COLO668 (cell line): ENCODE results near the gene KMT2E.

Experiments
- DNase-seq: peaks from one replicate; lab custom pipeline; 2025; ENCODE audit not compliant: unreplicated experiment; lab: John Stamatoyannopoulos, UW

KMT2E gene

DNA sequence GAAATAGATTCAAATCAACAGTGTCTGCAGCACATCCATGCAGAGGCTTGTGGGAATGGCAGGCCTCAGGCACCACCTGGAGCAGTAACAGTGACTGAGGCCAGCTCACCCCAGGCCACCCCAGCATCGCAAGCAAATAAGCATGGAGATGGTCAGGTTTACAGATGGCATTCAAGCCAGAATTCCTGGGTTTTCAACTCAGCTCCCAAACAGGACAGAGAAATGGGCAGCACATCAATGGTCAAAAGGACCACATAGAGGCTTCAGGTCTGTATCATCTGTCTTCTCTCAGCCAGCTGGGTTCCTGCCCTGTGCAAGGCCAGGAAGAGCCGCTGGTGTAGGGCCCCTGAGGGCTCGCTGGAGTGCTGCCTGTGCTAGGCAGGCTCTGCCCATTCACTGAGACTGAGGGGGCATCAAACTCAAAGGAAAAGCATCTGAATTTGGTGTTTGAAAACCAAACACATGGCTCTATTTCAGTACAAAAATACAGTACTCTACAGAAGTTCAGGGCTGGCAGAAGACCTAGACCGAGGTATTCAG, 112.5 kb downstream of the KMT2E start:
- no peak for DNase-seq

DNA sequence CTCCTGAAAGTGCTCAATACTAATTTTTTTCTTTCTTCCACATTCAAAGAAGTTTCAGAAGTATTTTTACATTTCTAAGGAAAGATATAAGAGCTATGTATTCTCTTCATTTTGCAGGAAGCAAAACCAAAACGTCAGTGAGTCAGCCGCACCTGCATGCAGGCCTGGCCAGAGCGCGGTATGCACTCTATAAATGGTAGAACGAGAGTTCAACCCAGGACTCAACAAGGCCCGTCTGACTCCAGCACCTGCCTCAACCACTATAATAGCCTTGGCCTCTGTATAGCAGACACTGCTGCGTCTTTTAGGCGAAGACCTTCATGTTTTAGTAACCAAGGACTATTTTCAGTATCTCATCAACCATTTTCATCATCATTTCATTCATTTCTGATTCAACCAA, 113.2 kb downstream of the KMT2E start:
- DNase-seq, result no peak

DNA sequence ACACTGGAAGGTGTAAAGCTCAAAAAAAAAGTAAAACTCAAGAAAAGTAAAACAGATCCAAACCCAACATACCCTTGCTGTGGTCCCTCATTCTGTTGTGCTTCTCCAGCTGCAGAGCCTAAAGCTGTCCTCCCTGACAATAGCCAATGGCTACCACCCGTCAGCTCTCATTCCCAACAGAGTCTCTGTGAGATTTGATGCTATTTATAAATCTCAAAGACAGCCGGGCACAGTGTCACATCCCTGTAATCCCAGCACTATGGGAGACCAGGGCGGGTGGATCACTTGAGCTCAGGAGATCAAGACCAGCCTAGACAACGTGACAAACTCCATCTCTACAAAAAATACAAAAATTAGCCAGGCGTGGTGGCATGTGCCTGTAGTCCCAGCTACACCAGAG, 116.0 kb downstream of the KMT2E start:
- DNase-seq, result no peak

DNA sequence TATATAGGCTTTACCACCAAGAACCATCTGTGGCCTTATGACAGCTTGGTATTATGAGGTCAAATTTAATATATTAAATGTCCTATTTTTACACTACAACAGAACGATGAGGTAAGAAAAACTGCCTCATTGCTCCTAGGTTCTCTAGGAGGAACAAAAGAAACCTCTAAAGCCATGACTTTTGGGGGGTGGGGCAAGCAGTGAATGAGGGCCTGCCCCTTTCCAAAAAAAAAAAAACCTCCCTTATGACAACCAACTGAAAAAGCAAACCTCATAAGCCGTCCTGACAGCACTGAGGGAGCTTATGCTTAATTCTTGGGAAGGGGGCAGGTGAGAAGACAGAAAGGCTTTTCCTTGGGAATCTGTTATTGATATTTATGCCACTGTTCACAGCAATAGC, 116.6 kb downstream of the KMT2E start:
- no peak for DNase-seq

DNA sequence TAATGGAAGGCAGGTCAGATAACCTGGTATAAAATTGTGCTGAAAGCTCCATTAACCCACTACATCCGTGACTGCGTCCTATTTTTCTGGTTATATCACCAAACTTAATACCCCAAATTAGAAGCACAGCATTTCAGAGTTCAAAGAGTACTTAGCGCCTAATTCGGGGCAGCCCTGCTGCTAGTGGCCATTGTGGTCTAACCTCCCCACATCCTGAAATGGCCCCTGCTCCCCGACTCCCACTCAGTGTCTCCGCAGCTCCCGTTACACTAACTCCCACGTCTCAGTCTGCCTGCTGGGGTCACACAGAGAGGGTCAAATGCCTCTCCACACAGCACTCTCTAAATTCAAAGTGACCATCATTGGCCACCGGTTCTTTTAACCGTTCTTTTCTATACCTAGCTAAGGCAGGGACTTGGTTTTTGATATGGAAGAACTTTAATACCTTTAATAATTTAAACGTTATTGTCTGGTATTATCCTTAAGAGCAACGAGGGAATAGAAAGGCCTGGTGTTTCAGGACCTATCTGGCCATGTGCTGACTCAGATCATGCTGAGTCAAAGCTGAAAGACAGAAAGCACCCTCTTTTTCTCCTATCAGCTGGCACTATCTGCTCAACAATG, 117.1 kb downstream of the KMT2E start:
- DNase-seq, result no peak

DNA sequence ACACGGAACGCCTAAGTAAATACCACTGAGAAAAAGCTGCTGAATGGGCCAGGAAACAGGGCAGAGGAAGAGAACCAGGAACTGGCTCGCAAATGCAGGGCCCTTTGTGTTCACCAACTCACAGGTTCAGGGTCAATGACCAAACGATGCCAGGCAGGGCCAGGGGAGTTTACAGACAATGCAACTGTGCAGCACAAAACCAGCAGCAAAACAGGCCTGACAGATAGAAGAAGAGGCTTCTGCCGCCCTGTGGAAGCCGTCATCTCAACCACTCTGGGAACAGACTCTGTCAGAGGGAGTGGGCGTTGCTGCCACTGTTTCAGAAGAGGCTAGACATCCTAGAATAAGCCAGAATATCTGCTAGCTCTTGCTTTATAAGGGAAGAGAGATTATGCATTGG, 117.9 kb downstream of the KMT2E start:
- no peak for DNase-seq

DNA sequence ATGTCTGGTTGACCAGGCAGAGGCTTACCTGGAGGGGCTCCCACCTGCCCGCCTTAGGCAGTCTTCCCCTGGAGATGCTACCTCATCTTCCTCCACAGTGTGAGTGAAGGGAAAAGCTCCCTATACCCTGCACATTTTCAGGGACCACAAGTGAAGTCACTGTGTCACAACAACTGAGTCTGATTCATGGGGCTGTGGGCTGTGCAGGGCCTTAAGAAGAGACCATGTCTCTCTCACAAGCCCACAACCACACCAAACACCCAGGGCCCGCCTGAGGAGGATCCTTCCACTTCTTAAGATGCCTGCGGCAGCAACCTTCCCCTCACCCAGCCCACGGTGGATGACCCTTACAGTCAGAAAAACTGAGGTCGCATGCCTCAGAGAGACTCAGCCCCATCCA, 118.3 kb downstream of the KMT2E start:
- DNase-seq, result no peak

DNA sequence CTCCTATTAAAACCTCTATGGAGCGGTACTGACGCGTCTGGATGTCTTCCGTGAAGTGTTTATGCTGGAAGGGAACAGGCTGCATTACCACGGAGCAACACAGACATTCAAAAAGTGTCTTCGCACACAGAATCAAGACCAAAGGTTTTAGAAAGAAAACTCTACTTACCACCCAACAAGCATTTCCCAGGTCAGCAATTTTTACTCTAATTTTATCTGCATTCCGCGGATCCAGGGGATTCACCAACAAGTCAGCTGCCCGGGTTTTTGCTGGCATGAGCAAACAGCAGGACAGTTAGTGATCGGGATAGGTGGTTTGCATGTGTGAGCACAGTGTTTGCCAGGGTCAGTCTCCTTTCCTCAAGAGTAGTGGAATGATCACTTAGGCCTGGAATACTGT, 118.8 kb downstream of the KMT2E start:
- no peak for DNase-seq

DNA sequence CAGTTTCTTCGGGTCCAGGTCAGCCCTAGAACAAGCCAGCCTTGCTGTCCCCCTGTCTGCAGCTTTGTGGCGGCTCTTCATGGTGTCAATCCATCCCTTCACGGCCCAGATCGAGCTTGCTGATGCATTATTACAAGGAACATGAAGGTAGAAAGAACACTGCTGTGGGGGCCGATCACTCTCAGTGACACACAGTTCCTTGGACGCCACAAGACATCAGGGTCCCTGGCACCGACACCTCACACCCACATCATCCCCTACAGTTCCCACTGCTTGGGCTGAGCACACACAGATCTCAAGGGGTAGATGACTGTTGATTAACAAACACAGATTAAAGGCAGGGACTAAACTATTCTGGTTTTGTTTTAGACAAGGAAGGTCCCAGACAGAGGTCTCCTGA, 119.4 kb downstream of the KMT2E start:
- DNase-seq, result no peak

DNA sequence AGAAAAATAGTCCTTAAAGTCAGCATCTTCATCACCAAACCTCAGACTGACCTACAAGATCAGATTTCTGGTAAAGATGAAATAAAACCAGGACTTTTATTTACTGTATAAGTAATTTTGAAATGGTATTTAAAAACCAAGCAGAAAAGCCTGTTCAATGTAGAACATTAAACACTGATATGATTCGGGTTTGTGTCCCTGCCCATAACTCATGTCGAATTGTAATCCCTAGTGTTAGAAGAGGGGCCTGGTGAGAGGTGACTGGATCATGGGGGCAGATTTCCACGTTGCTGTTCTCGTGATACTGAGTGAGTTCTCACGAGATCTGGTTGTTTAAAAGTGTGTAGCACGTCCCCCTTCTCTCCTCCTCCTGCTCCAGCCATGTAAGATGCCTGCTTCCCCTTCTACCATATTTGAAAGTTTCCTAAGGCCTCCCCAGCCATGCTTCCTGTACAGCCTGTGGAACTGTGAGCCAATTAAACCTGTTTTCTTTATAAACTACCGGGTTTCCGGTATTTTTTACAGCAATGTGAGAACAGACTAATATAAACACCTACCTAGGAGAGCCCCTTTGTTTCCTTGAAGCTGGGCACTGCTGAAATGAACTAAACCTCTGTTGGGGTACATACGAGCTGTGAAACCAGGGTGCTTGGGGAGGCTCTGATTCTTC, 120.1 kb downstream of the KMT2E start:
- DNase-seq, result no peak

DNA sequence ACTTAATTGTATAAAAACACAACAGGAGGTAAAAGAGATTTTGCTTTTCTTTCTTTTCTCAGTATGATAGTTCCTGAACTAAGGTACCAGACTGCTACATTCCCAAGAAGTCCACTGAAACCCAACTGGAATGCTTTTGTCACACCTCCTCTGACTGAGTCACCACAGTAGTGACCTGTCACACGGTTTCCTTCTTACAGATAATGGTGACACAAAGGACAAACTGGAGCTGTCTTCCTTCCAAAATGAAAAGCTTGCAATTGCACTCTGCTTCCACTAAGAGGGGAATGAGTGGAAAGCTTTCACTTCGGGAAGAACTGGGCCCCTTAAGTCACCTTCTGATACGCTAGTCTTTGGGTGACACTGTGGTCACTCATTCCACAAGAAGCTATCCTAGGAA, 122.2 kb downstream of the KMT2E start:
- DNase-seq, result no peak

DNA sequence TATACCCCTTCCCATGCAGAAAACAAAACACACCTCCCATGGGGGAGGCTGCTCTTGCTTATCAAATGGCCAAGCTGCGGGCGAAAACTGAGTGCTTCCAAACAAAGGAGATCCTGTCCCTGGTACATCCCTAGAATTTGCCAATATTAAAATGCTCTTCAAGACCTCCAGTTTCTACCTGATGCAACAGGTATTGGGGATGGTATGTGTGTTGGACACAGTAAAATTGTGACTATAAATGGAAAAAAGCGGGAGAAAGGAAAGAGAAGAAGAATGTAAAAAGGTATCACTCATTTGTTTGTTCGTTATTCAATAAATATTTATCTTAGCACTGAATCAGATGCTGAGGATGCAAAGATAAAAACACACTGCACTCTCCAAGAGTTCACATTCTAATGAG, 123.9 kb downstream of the KMT2E start:
- DNase-seq, result no peak

DNA sequence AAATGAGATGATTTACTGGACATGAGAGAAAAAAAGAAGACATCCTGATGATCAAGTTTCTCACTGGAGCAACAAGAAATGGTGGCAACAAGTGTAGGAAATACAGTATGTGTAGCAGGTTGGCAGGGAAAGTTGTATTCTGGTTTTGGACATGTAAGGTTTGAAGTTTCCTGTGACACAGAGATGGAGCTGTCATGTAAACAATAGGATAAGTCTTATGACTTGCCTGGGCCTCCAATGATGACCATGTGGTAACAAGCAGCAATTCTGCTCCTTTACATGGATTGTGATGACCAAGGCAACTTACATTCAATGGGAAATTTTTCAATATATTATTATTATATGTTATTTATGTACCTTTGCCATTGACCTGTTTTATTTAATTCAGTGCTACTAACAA, 125.4 kb downstream of the KMT2E start:
- no peak for DNase-seq

DNA sequence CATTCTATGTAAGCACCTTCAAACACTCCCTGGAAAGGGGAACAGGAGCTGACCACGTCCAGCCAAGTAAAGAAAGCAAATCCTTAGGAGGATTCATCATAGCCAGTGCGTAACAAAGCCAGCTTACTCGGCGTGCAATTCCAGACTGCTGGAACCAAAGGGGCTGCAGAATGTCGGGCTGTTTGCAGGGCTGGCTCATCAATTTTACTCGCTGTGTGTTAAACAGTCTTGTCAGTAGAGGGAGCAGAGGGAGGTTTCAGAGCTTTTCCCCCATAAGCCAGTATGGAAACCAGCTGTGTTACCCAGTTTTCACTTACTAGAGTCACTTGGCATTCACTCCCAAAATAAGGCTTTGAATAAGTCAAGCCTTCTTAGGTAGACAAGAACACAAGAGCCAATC, 127.1 kb downstream of the KMT2E start:
- DNase-seq, result no peak

DNA sequence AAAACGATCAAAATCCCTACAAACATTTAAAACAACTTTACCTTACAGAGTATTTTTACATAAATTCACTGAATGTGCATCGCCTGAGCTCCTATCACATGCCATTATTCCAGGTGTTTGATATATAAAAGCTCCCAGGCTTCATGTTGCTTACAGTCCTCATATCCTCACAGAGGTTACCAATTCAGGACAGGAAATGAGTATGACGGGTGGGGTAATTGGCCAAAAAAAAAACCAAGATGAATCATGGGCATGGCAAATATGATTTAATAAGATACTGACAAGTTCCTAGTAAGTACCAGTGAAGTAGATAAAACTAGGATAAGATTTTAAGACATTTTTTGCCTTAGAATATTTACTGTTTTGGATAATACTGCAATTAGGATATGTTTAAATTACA, 135.8 kb downstream of the KMT2E start:
- no peak for DNase-seq

DNA sequence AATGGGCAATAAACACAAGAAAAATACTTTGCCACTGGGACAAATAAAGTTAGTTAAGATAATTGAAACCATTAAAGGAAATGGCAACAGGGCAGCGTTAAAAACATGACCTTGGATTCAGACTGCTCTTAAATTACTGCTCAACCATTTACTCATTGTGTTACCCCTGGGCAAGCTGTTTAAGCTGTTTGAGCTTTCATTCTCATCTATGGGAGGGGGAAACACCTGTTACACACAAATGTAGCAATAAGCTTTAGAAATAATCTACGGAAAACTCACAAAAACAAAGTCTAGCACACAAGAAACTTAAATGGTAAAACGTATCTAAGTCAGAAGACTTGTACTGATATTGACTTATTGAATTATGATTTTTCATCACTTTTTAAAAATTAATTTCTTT, 137.1 kb downstream of the KMT2E start:
- no peak for DNase-seq

DNA sequence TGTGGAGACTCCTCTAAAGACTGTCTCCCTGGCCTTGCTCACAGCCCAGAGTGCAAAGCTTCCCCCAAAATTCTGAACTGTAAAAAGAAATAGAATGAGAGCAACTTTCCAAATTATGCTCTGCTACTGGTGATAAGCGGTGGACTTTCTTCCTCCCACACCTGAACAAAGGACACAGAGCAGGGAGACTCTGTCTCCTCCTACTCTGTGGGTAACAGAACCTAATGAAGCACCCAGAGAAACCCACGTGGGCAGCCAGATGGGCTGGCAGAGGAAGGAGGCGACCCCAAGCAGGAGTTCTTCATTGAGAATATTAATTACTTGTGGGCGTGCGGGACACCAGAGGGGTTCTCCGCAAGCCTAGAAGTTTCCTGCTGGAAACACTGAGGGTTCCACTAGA, 139.5 kb downstream of the KMT2E start:
- DNase-seq, result no peak

DNA sequence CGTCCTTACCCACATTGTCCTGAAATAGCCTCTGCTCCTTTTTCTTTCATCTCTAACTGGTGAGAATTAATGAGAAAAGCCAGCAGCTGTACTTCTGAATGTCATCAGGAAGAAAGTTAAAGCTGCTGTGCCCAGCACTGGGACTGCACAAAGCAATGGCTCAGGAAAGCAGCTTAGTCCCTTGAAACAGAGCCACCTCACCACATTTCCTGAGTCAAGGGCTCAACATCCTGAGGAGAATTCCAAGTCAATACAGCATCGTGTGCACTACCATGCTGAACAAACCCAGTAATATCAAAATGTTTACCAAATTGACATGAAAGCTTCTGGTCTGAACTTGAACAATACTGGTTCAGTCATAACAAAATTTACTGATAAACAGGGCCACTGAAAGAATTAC, 140.1 kb downstream of the KMT2E start:
- DNase-seq, result no peak

DNA sequence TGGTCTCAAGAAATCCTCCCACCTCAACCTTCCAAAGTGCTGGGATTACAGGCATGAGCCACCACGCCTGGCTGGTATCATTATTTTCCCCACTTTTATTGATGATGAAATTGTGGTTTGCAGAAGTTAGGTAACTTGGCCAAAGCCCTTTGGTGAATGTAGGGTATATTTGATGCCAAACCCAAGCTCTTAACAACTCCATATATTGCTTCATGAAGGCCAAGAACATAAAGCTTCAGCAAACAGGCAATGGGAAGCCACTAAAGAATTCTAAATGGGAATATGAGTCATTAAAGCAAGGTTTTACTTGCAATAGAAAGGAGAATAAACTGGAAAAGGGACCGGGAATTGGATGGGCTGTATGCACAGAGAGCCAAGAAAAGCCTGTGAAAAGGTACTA, 142.7 kb downstream of the KMT2E start:
- DNase-seq, result no peak

DNA sequence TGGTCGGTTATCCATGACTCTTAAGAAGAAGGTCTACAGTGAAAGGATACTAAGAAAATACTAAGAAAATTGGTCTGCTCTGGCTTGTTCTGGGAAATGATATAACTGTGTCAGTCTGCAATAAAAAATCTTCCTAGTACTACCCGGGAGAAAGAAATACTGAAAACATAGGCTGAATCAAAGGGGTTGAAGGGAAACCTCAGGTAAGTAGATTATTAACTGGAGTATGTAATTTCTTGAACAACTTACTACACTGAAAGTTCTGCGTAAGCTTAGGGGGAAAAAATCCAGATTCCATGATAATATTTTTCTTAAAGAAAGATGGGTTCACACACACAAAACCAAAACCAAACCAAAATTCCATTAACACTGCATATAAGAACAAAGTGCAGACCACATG, 143.3 kb downstream of the KMT2E start:
- no peak for DNase-seq

DNA sequence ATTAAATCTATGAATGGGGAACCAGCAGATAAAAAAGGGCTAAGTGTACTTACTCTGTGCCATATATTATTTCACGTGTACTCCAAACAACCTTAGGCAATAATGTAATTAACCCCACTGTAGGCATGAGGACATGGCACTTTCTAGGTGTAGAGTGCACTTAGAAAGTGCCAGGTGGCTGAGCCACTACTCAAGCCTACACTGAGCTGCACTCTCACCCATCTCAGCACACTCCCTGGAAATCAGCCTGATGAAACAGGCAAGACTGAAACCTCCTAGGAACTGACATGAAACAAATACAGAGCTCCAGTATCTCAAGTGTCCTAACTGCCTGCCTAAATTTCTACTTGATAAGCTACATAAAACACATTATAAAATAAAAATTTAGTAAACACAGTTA, 147.4 kb downstream of the KMT2E start:
- DNase-seq, result no peak
